Mesendoderm (in vitro differentiated cells): Measurements from ENCODE around the gene LDHAL6B.

Source experiments
- DNase-seq: peaks from one replicate; pipeline ENCODE4 v3.0.0; 2013
- H2AK5ac ChIP-seq: 2 replicates; pipeline ENCODE4 v1.6.1; 2013; ENCODE audit warnings: low read length, inconsistent platforms
- H2BK120ac ChIP-seq: 2 replicates; pipeline ENCODE4 v1.6.1; 2013; ENCODE audit warnings: low read depth, mild to moderate bottlenecking, low read length, moderate library complexity, mixed read lengths
- H2BK15ac ChIP-seq: replicated peaks from 2 replicates; pipeline ENCODE4 v1.6.1; 2013; ENCODE audit warnings: low read depth, mild to moderate bottlenecking, moderate library complexity
- H2BK5ac ChIP-seq: 2 replicates; pipeline ENCODE4 v1.6.1; 2013; ENCODE audit warnings: low read length, inconsistent platforms
- H3K18ac ChIP-seq: 2 replicates; pipeline ENCODE4 v1.6.1; 2013; ENCODE audit warnings: mild to moderate bottlenecking, low read length, mixed read lengths
- H3K23ac ChIP-seq: one replicate; pipeline ENCODE4 v1.6.1; 2013; ENCODE audit warnings: low read length
- H3K27ac ChIP-seq: 2 replicates; pipeline ENCODE4 v1.5.1; 2013; ENCODE audit warnings: low read depth, mild to moderate bottlenecking, inconsistent platforms, low read length, moderate library complexity
- H3K27me3 ChIP-seq: 2 replicates; pipeline ENCODE4 v1.6.1; 2013; ENCODE audit warnings: low read length, control low read depth, mild to moderate bottlenecking, inconsistent platforms; ENCODE audit not compliant: insufficient read depth, poor library complexity
- H3K36me3 ChIP-seq: 2 replicates; pipeline ENCODE4 v1.6.1; 2013; ENCODE audit warnings: low read length, inconsistent platforms; ENCODE audit not compliant: control insufficient read depth, insufficient read depth
- H3K4ac ChIP-seq: one replicate; pipeline ENCODE4 v1.6.1; 2013; ENCODE audit warnings: low read depth, mild to moderate bottlenecking, low read length, moderate library complexity
- H3K4me1 ChIP-seq: 2 replicates; pipeline ENCODE4 v1.6.1; 2013; ENCODE audit warnings: low read depth, low read length, inconsistent platforms; ENCODE audit not compliant: control insufficient read depth
- H3K4me2 ChIP-seq: 2 replicates; pipeline ENCODE4 v1.6.1; 2013; ENCODE audit warnings: low read length
- H3K4me3 ChIP-seq: 2 replicates; pipeline ENCODE4 v1.5.1; 2013; ENCODE audit warnings: mild to moderate bottlenecking, low read length
- H3K56ac ChIP-seq: one replicate; pipeline ENCODE4 v1.6.1; 2013; ENCODE audit warnings: low read length
- H3K79me1 ChIP-seq: 2 replicates; pipeline ENCODE4 v1.6.1; 2013; ENCODE audit warnings: low read length, inconsistent platforms
- H3K79me2 ChIP-seq: 2 replicates; pipeline ENCODE4 v1.6.1; 2013; ENCODE audit warnings: mild to moderate bottlenecking, low read length; ENCODE audit not compliant: control insufficient read depth, insufficient read depth
- H3K9ac ChIP-seq: 2 replicates; pipeline ENCODE4 v1.6.1; 2013; ENCODE audit warnings: low read length, inconsistent platforms
- H4K5ac ChIP-seq: one replicate; pipeline ENCODE4 v1.6.1; 2013; ENCODE audit warnings: low read length
- H4K8ac ChIP-seq: one replicate; pipeline ENCODE4 v1.6.1; 2013; ENCODE audit warnings: low read depth, mild to moderate bottlenecking, control low read depth, low read length, moderate library complexity
- WGBS: extraction: QIAGEN DNeasy Blood & Tissue Kit; methylation state at CpG from one replicate; pipeline ENCODE4 v1.1.7; 2013; ENCODE audit warnings: low lambda C conversion rate, missing lambda C conversion rate; ENCODE audit not compliant: insufficient coverage; ENCODE audit errors: extremely low coverage; 5-methylcytosine and 5-hydroxymethylcytosine counted together

The LDHAL6B gene

GRCh38 chr15:59190291-59190690, 16.4 kb upstream of the LDHAL6B start:
- H3K79me1 ChIP-seq = no peaks in the 10 kb centered on the region
- H3K4me2 ChIP-seq = no peak overlapping the region
- peaks cover 4% of the 10 kb centered on the region for H3K36me3 ChIP-seq
- no peak overlapping the region for H3K56ac ChIP-seq
- no peaks in the 10 kb centered on the region for H3K27me3 ChIP-seq
- H4K5ac ChIP-seq = no peak overlapping the region
- no peaks in the 10 kb centered on the region for H3K4me1 ChIP-seq
- no peak overlapping the region for H3K27ac ChIP-seq
- no peak overlapping the region for H2AK5ac ChIP-seq
- DNase-seq = no peak
- H2BK15ac ChIP-seq = no peak overlapping the region
- H3K9ac ChIP-seq = no peak overlapping the region
- no peak overlapping the region for H2BK120ac ChIP-seq
- no peaks in the 10 kb centered on the region for H3K79me2 ChIP-seq
- no peak overlapping the region for H4K8ac ChIP-seq
- no peak overlapping the region for H3K4me3 ChIP-seq
- no peak overlapping the region for H3K18ac ChIP-seq
- no CpG with 5 or more reads among the region's 7 CpGs for WGBS
- H3K4ac ChIP-seq = no peak overlapping the region
- H3K23ac ChIP-seq = no peak overlapping the region
- H2BK5ac ChIP-seq = no peak overlapping the region

- Histone ChIP-seq H2BK15ac (no peak overlapping the region), H3K56ac (no peak overlapping the region), H3K79me1 (no peaks in the 10 kb centered on the region), H3K27ac (no peak overlapping the region), H3K4me2 (no peak overlapping the region), H4K5ac (no peak overlapping the region), H3K18ac (no peak overlapping the region), H3K4ac (no peak overlapping the region), H4K8ac (no peak overlapping the region), H2AK5ac (no peak overlapping the region), H3K4me1 (no peaks in the 10 kb centered on the region), H3K36me3 (peaks cover 4% of the 10 kb centered on the region), H2BK5ac (no peak overlapping the region), H3K4me3 (no peak overlapping the region), H2BK120ac (no peak overlapping the region), H3K9ac (no peak overlapping the region), H3K79me2 (no peaks in the 10 kb centered on the region), H3K23ac (no peak overlapping the region), H3K27me3 (no peaks in the 10 kb centered on the region)
- DNase-seq = no peak
- no CpG with 5 or more reads among the region's 6 CpGs for WGBS
Observed at GRCh38 chr15:59191855-59192237, 14.8 kb upstream of the LDHAL6B start.

- H3K79me1 ChIP-seq = no peaks in the 10 kb centered on the region
- H2BK15ac ChIP-seq = no peak overlapping the region
- no peak overlapping the region for H4K8ac ChIP-seq
- H4K5ac ChIP-seq = no peak overlapping the region
- no peaks in the 10 kb centered on the region for H3K36me3 ChIP-seq
- H3K79me2 ChIP-seq = no peaks in the 10 kb centered on the region
- no peaks in the 10 kb centered on the region for H3K4me1 ChIP-seq
- no peak overlapping the region for H3K9ac ChIP-seq
- DNase-seq = no peak
- no peak overlapping the region for H2AK5ac ChIP-seq
- no peak overlapping the region for H3K18ac ChIP-seq
- no peak overlapping the region for H3K4me2 ChIP-seq
- no peak overlapping the region for H3K4ac ChIP-seq
- no peak overlapping the region for H2BK120ac ChIP-seq
- no peak overlapping the region for H3K4me3 ChIP-seq
- H2BK5ac ChIP-seq = no peak overlapping the region
- H3K23ac ChIP-seq = no peak overlapping the region
- H3K27me3 ChIP-seq = no peaks in the 10 kb centered on the region
- no peak overlapping the region for H3K27ac ChIP-seq
- WGBS = no CpG with 5 or more reads among the region's 10 CpGs
- H3K56ac ChIP-seq = no peak overlapping the region
Observed at GRCh38 chr15:59194639-59195325, 11.9 kb upstream of the LDHAL6B start.

GRCh38 chr15:59196416-59196815, 10.2 kb upstream of the LDHAL6B start:
- Histone ChIP-seq H3K79me2 (no peaks in the 10 kb centered on the region), H3K79me1 (no peaks in the 10 kb centered on the region), H2BK15ac (no peak overlapping the region), H3K27ac (no peak overlapping the region), H2BK5ac (no peak overlapping the region), H3K4me1 (no peaks in the 10 kb centered on the region), H3K4ac (no peak overlapping the region), H2BK120ac (no peak overlapping the region), H2AK5ac (no peak overlapping the region), H4K8ac (no peak overlapping the region), H3K23ac (no peak overlapping the region), H3K18ac (no peak overlapping the region), H3K36me3 (no peaks in the 10 kb centered on the region), H4K5ac (no peak overlapping the region), H3K4me3 (no peak overlapping the region), H3K4me2 (no peak overlapping the region), H3K27me3 (no peaks in the 10 kb centered on the region), H3K56ac (no peak overlapping the region), H3K9ac (no peak overlapping the region)
- no CpG with 5 or more reads among the region's 2 CpGs for WGBS
- DNase-seq = no peak

GRCh38 chr15:59197454-59197853, 9.2 kb upstream of the LDHAL6B start:
- H3K4me1 ChIP-seq = no peaks in the 10 kb centered on the region
- H3K23ac ChIP-seq = no peak overlapping the region
- no peak overlapping the region for H3K4me2 ChIP-seq
- H3K27ac ChIP-seq = no peak overlapping the region
- no peak overlapping the region for H2BK5ac ChIP-seq
- H3K4me3 ChIP-seq = no peak overlapping the region
- H2BK120ac ChIP-seq = no peak overlapping the region
- no peak for DNase-seq
- peaks cover 1% of the 10 kb centered on the region for H3K36me3 ChIP-seq
- H4K5ac ChIP-seq = no peak overlapping the region
- no peak overlapping the region for H3K18ac ChIP-seq
- WGBS = no CpG with 5 or more reads among the region's 2 CpGs
- H3K56ac ChIP-seq = no peak overlapping the region
- H2AK5ac ChIP-seq = no peak overlapping the region
- no peaks in the 10 kb centered on the region for H3K27me3 ChIP-seq
- H3K4ac ChIP-seq = no peak overlapping the region
- no peak overlapping the region for H2BK15ac ChIP-seq
- H3K79me1 ChIP-seq = no peaks in the 10 kb centered on the region
- H4K8ac ChIP-seq = no peak overlapping the region
- H3K9ac ChIP-seq = no peak overlapping the region
- no peaks in the 10 kb centered on the region for H3K79me2 ChIP-seq
